Measurements from ENCODE around the gene SERGEF. TPM values are rescaled to one million over a fixed set of nuclear protein-coding genes. Genes with fewer than 3 reads are reported as not detected.

Gene SERGEF
- total and polyA plus RNA-seq, 4 donors = 12.0 to 17.9 (median 13.4) TPM

DNA sequence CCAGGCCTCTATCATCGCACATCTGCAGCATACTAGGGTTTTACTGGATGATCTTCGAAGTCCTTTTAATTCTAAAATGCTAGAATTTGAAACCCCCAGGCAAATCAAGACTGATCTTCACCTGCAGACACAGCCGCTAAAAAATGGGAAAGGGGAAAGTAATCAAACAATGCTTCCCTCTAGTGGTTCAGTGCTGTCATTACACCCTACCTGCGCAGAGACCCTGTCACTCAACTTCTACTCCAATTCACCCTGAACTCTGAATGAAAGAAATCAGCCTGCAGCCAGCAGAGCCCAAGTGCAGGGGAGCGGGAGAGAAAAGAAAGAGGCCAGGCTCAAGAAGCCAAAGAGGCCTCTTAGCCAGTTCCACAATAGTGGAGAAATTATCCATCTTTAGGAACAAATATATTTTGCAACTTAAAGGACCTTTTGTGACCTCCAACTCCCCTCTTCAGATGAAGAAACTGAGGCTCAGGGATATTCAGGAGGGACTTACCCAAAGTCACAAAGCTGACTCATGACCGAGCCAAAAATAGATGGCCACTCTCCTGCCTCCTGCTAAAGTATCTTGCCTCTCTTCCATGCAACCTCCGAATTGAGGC, 33.0 kb downstream of the SERGEF start:
- 34% methylated on average over 7 of the region's 7 CpGs for WGBS
- Histone ChIP-seq H3K4me1 (ENCODE audit: control insufficient read depth in 4 of 4, insufficient read depth in 4 of 4, low read length in 3 of 4) (peaks cover 2 to 20% (median 16%) of the 10 kb centered on the region in 4 donors), H3K4me3 (ENCODE audit: low read depth in 1 of 3, low read length in 3 of 3) (no peak overlapping the region), H3K9me3 (ENCODE audit: control insufficient read depth in 4 of 4, low read length in 3 of 4) (no peaks in the 10 kb centered on the region), H3K27ac (ENCODE audit: low read depth in 1 of 2, low read length in 2 of 2) (no peak overlapping the region), H3K9ac (ENCODE audit: low read depth in 1 of 2, low read length in 2 of 2) (no peak overlapping the region), H3K27me3 (ENCODE audit: control insufficient read depth in 4 of 4, insufficient read depth in 4 of 4, low read length in 3 of 4) (no peaks in the 10 kb centered on the region), H3K36me3 (ENCODE audit: control insufficient read depth in 4 of 4, insufficient read depth in 3 of 4, low read depth in 1 of 4, low read length in 3 of 4) (peaks cover 0 to 5% (median 0%) of the 10 kb centered on the region in 4 donors)
- no peak for TF ChIP-seq GABPA (IDR thresholded peaks at IDR 0.05 in 1 of 2, conservative IDR thresholded peaks at IDR 0.05 in 1 of 2)
- TF ChIP-seq JUND (IDR thresholded peaks at IDR 0.05) = no peak
- TF ChIP-seq, protein P1, sequence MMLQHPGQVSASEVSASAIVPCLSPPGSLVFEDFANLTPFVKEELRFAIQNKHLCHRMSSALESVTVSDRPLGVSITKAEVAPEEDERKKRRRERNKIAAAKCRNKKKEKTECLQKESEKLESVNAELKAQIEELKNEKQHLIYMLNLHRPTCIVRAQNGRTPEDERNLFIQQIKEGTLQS (IDR thresholded peaks at IDR 0.05) = no peak
- TF ChIP-seq, protein P2, sequence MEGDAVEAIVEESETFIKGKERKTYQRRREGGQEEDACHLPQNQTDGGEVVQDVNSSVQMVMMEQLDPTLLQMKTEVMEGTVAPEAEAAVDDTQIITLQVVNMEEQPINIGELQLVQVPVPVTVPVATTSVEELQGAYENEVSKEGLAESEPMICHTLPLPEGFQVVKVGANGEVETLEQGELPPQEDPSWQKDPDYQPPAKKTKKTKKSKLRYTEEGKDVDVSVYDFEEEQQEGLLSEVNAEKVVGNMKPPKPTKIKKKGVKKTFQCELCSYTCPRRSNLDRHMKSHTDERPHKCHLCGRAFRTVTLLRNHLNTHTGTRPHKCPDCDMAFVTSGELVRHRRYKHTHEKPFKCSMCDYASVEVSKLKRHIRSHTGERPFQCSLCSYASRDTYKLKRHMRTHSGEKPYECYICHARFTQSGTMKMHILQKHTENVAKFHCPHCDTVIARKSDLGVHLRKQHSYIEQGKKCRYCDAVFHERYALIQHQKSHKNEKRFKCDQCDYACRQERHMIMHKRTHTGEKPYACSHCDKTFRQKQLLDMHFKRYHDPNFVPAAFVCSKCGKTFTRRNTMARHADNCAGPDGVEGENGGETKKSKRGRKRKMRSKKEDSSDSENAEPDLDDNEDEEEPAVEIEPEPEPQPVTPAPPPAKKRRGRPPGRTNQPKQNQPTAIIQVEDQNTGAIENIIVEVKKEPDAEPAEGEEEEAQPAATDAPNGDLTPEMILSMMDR (IDR thresholded peaks at IDR 0.05; ENCODE audit: low read depth, low read length, missing input control) = peak; percentile 91
- peak; percentile 91 to 92 for TF ChIP-seq RAD21 (IDR thresholded peaks at IDR 0.05)
- peak; percentile 39 for DNase-seq (ENCODE audit: low spot score)

- Histone ChIP-seq H3K27me3 (ENCODE audit: control insufficient read depth in 4 of 4, insufficient read depth in 4 of 4, low read length in 3 of 4) (no peaks in the 10 kb centered on the region), H3K4me1 (ENCODE audit: control insufficient read depth in 4 of 4, insufficient read depth in 4 of 4, low read length in 3 of 4) (peaks cover 2 to 26% (median 19%) of the 10 kb centered on the region in 4 donors), H3K9ac (ENCODE audit: low read depth in 1 of 2, low read length in 2 of 2) (no peak overlapping the region), H3K36me3 (ENCODE audit: control insufficient read depth in 4 of 4, insufficient read depth in 3 of 4, low read depth in 1 of 4, low read length in 3 of 4) (no peaks in the 10 kb centered on the region), H3K27ac (ENCODE audit: low read depth in 1 of 2, low read length in 2 of 2) (no peak overlapping the region), H3K9me3 (ENCODE audit: control insufficient read depth in 4 of 4, low read length in 3 of 4) (no peaks in the 10 kb centered on the region), H3K4me3 (ENCODE audit: low read depth in 1 of 3, low read length in 3 of 3) (no peak overlapping the region)
- WGBS = 44% methylated on average over 5 of the region's 5 CpGs
- TF ChIP-seq EGR1 (IDR thresholded peaks at IDR 0.05; ENCODE audit: low read depth in 2 of 2) (no peak), SP1 (IDR thresholded peaks at IDR 0.05) (peak; percentile 62), RXRA (IDR thresholded peaks at IDR 0.05) (peak; percentile 90), HNF4G (IDR thresholded peaks at IDR 0.05) (no peak), HNF4A (conservative IDR thresholded peaks at IDR 0.05) (peak; percentile 78 to 89), REST (IDR thresholded peaks at IDR 0.05) (no peak), TAF1 (conservative IDR thresholded peaks at IDR 0.05) (no peak), FOXA2 (IDR thresholded peaks at IDR 0.05) (no peak), FOXA1 (IDR thresholded peaks at IDR 0.05) (no peak), JUND (IDR thresholded peaks at IDR 0.05) (peak in 1 of 2 donors; percentile 41), RAD21 (IDR thresholded peaks at IDR 0.05) (peak; percentile 92 to 98), YY1 (IDR thresholded peaks at IDR 0.05) (peak; percentile 56), GABPA (IDR thresholded peaks at IDR 0.05 in 1 of 2, conservative IDR thresholded peaks at IDR 0.05 in 1 of 2) (no peak), NR2F2 (IDR thresholded peaks at IDR 0.05) (peak; percentile 81)
- TF ChIP-seq, protein P3, sequence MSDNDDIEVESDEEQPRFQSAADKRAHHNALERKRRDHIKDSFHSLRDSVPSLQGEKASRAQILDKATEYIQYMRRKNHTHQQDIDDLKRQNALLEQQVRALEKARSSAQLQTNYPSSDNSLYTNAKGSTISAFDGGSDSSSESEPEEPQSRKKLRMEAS (IDR thresholded peaks at IDR 0.05) = peak; percentile 51
- TF ChIP-seq, protein P4, sequence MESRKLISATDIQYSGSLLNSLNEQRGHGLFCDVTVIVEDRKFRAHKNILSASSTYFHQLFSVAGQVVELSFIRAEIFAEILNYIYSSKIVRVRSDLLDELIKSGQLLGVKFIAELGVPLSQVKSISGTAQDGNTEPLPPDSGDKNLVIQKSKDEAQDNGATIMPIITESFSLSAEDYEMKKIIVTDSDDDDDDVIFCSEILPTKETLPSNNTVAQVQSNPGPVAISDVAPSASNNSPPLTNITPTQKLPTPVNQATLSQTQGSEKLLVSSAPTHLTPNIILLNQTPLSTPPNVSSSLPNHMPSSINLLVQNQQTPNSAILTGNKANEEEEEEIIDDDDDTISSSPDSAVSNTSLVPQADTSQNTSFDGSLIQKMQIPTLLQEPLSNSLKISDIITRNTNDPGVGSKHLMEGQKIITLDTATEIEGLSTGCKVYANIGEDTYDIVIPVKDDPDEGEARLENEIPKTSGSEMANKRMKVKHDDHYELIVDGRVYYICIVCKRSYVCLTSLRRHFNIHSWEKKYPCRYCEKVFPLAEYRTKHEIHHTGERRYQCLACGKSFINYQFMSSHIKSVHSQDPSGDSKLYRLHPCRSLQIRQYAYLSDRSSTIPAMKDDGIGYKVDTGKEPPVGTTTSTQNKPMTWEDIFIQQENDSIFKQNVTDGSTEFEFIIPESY (IDR thresholded peaks at IDR 0.05) = no peak
- TF ChIP-seq, protein P1 (IDR thresholded peaks at IDR 0.05) = peak; percentile 40
- TF ChIP-seq, protein P2 (IDR thresholded peaks at IDR 0.05; ENCODE audit: low read depth, low read length, missing input control) = peak; percentile 78
- peak; percentile 47 for DNase-seq (ENCODE audit: low spot score)
Measured at GRCh38 chr11:17978553-17979287, 34.1 kb downstream of the SERGEF start.
